ENCODE data around the gene CRYZL1.

CRYZL1 gene

GRCh38 chr21:33658919-33659567 lies 17.5 kb upstream of the CRYZL1 start:
- in situ Hi-C loops (cut with HindIII; ENCODE audit: low sequenced_read_pairs), result no loop called here
- no peak for TF ChIP-seq CTCF (IDR thresholded peaks at IDR 0.05; ENCODE audit: low read depth, low read length, missing control alignments)
- no peak for DNase-seq (ENCODE audit: low read depth)
- H3K4me3 ChIP-seq (ENCODE audit: low read depth, low read length), result no peak overlapping the region

- in situ Hi-C loops (cut with HindIII; ENCODE audit: low sequenced_read_pairs), result no loop called here
- no peak for TF ChIP-seq CTCF (IDR thresholded peaks at IDR 0.05; ENCODE audit: low read depth, low read length, missing control alignments)
- no peak for DNase-seq (ENCODE audit: low read depth)
- H3K4me3 ChIP-seq (ENCODE audit: low read depth, low read length), result no peak overlapping the region
Measured at GRCh38 chr21:33657124-33657820, 15.7 kb upstream of the CRYZL1 start.

GRCh38 chr21:33655588-33656221 lies 14.2 kb upstream of the CRYZL1 start:
- in situ Hi-C loops (cut with HindIII; ENCODE audit: low sequenced_read_pairs), result no loop called here
- H3K4me3 ChIP-seq (ENCODE audit: low read depth, low read length), result no peak overlapping the region
- no peak for TF ChIP-seq CTCF (IDR thresholded peaks at IDR 0.05; ENCODE audit: low read depth, low read length, missing control alignments)
- peak; percentile 80 for DNase-seq (ENCODE audit: low read depth)

GRCh38 chr21:33654412-33654811 lies 12.9 kb upstream of the CRYZL1 start:
- no peak for TF ChIP-seq CTCF (IDR thresholded peaks at IDR 0.05; ENCODE audit: low read depth, low read length, missing control alignments)
- in situ Hi-C loops (cut with HindIII; ENCODE audit: low sequenced_read_pairs), result no loop called here
- DNase-seq (ENCODE audit: low read depth), result no peak
- H3K4me3 ChIP-seq (ENCODE audit: low read depth, low read length), result no peak overlapping the region

GRCh38 chr21:33651965-33652680 lies 10.6 kb upstream of the CRYZL1 start:
- in situ Hi-C loops (cut with HindIII; ENCODE audit: low sequenced_read_pairs), result no loop called here
- no peak overlapping the region for H3K4me3 ChIP-seq (ENCODE audit: low read depth, low read length)
- TF ChIP-seq CTCF (IDR thresholded peaks at IDR 0.05; ENCODE audit: low read depth, low read length, missing control alignments), result no peak
- DNase-seq (ENCODE audit: low read depth), result no peak

- no peak for TF ChIP-seq CTCF (IDR thresholded peaks at IDR 0.05; ENCODE audit: low read depth, low read length, missing control alignments)
- in situ Hi-C loops (cut with HindIII; ENCODE audit: low sequenced_read_pairs), result no loop called here
- DNase-seq (ENCODE audit: low read depth), result no peak
- no peak overlapping the region for H3K4me3 ChIP-seq (ENCODE audit: low read depth, low read length)
Measured at GRCh38 chr21:33650929-33651509, 9.5 kb upstream of the CRYZL1 start.

Measured in astrocyte of the cerebellum (primary cell).